Smooth muscle cell (in vitro differentiated cells): ENCODE results near the gene BTBD16. TPM values are rescaled to one million over a fixed set of nuclear protein-coding genes. Genes with fewer than 3 reads are reported as not detected.
A peak's percentile ranks its signal among the peaks of the same experiment; 100 is the strongest.

Experiments
- DNase-seq: peaks from one replicate; lab custom pipeline; 2025; ENCODE audit not compliant: unreplicated experiment; lab: John Stamatoyannopoulos, UW
- H2AFZ ChIP-seq: fragments of 200-600 bp; sonication (generic); 2 replicates; pipeline ENCODE4 v1.6.0; 2016; ENCODE audit warnings: antibody characterized with exemption, low read depth, mild to moderate bottlenecking
- H3F3A ChIP-seq: fragments of 200-600 bp; sonication (generic); 2 replicates; pipeline ENCODE4 v1.6.0; 2017; ENCODE audit warnings: antibody characterized with exemption, low read depth
- H3K27ac ChIP-seq: fragments of 200-600 bp; sonication (generic); 2 replicates; pipeline ENCODE4 v1.5.1; 2016; ENCODE audit warnings: low read depth, mild to moderate bottlenecking
- H3K27me3 ChIP-seq: fragments of 200-600 bp; sonication (generic); 2 replicates; pipeline ENCODE4 v1.6.1; 2016; ENCODE audit warnings: low read depth, mild to moderate bottlenecking
- H3K36me3 ChIP-seq: fragments of 200-600 bp; sonication (generic); 2 replicates; pipeline ENCODE4 v1.5.1; 2016; ENCODE audit warnings: low read depth
- H3K4me1 ChIP-seq: fragments of 200-600 bp; sonication (generic); 2 replicates; pipeline ENCODE4 v1.5.1; 2016; ENCODE audit warnings: low read depth
- H3K4me2 ChIP-seq: fragments of 200-600 bp; sonication (generic); 2 replicates; pipeline ENCODE4 v1.6.0; 2016; ENCODE audit warnings: mild to moderate bottlenecking
- H3K4me3 ChIP-seq: fragments of 200-600 bp; sonication (generic); 2 replicates; pipeline ENCODE4 v1.5.1; 2016; ENCODE audit warnings: mild to moderate bottlenecking
- H3K79me2 ChIP-seq: fragments of 200-600 bp; sonication (generic); 2 replicates; pipeline ENCODE4 v1.6.0; 2016; ENCODE audit warnings: low read depth, mild to moderate bottlenecking
- H3K9ac ChIP-seq: fragments of 200-600 bp; sonication (generic); 2 replicates; pipeline ENCODE4 v1.6.0; 2016; ENCODE audit warnings: low read depth
- H3K9me3 ChIP-seq: fragments of 200-600 bp; sonication (generic); replicated peaks from 2 replicates; pipeline ENCODE4 v1.5.1; 2016; ENCODE audit warnings: low read depth
- H4K20me1 ChIP-seq: fragments of 200-600 bp; sonication (generic); 2 replicates; pipeline ENCODE4 v1.6.0; 2016; ENCODE audit warnings: low read depth
- WGBS: methylation state at CpG from one replicate; pipeline ENCODE4 v1.1.7; 2016; ENCODE audit warnings: low lambda C conversion rate; 5-methylcytosine and 5-hydroxymethylcytosine counted together
- polyA plus RNA-seq: library from polyadenylated mRNA; unstranded; fragments of >200 nt; fragmentation: Nextera tagmentation; extraction: Ambion mirVana; gene quantifications from 2 replicates; pipeline ENCODE4 v1.2.1, GENCODE V29; 2016
- total RNA-seq: library from RNA; depleted of rRNA; stranded (reverse); fragments of >200 nt; gene quantifications from 2 replicates; pipeline ENCODE4 v1.2.3, GENCODE V29; 2014
- TF ChIP-seq, protein P1 (sequence below): fragments of 200-600 bp; sonication (generic); IDR thresholded peaks from 2 replicates; pipeline ENCODE4 v1.5.1; 2017; ENCODE audit warnings: borderline replicate concordance, mild to moderate bottlenecking, antibody characterized with exemption; ENCODE audit not compliant: insufficient read depth, poor library complexity, severe bottlenecking

Gene BTBD16
- total and polyA plus RNA-seq, 2 experiments from 2014 or later, result not detected

DNA sequence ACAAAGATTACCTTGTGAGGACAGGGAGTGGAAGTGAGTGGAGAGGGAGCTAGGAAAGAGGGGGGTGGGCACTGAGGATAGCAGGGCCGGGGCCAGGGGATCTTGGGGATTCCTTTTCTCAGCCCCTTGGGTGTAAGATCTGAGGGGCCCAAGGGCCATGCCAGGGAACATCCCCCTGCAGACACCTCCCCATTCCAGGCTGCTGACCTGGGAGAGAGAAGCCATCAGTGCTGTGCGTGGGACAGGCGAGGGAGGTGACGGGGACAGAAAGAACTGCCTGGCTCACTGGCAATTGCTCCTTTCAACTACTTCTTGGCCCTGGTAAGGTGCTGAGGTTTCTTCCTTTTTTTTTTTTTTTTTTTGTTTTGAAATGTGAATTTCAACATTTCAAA, 12.0 kb upstream of the BTBD16 start:
- Histone ChIP-seq H4K20me1 (no peaks in the 10 kb centered on the region), H3K4me2 (no peak overlapping the region), H2AFZ (no peak overlapping the region), H3K4me1 (peaks cover under 1% of the 10 kb centered on the region), H3K79me2 (no peaks in the 10 kb centered on the region), H3F3A (peaks cover 3% of the 10 kb centered on the region), H3K36me3 (no peaks in the 10 kb centered on the region), H3K27ac (no peak overlapping the region), H3K4me3 (no peak overlapping the region), H3K9me3 (peaks cover 13% of the 10 kb centered on the region), H3K9ac (no peak overlapping the region), H3K27me3 (no peaks in the 10 kb centered on the region)
- no peak for DNase-seq
- TF ChIP-seq, protein P1, sequence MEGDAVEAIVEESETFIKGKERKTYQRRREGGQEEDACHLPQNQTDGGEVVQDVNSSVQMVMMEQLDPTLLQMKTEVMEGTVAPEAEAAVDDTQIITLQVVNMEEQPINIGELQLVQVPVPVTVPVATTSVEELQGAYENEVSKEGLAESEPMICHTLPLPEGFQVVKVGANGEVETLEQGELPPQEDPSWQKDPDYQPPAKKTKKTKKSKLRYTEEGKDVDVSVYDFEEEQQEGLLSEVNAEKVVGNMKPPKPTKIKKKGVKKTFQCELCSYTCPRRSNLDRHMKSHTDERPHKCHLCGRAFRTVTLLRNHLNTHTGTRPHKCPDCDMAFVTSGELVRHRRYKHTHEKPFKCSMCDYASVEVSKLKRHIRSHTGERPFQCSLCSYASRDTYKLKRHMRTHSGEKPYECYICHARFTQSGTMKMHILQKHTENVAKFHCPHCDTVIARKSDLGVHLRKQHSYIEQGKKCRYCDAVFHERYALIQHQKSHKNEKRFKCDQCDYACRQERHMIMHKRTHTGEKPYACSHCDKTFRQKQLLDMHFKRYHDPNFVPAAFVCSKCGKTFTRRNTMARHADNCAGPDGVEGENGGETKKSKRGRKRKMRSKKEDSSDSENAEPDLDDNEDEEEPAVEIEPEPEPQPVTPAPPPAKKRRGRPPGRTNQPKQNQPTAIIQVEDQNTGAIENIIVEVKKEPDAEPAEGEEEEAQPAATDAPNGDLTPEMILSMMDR, result no peak
- 84% methylated on average over 4 of the region's 4 CpGs for WGBS

DNA sequence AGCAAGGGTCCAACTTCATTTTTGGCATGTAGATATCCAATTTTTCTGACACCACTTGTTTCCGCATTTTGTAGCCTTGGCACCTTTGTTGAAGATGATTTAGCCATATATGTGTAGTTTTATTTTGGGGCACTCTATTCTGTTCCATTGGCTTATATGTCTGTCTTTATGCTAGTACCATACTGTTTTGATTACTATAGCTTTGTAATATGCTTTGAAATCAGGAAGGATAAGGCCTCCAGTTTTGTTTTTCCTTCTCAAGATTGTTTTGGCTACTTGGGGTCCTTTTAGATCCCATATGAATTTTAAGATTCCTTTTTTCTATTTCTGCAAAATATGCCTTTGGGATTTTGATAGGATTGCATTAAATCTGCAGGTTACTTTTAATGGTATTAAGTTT, 9.5 kb upstream of the BTBD16 start:
- no peak overlapping the region for H2AFZ ChIP-seq
- H3K9ac ChIP-seq, result no peak overlapping the region
- H3F3A ChIP-seq, result peaks cover 3% of the 10 kb centered on the region
- TF ChIP-seq, protein P1, result no peak
- H3K4me1 ChIP-seq, result peaks cover 2% of the 10 kb centered on the region
- peaks cover 13% of the 10 kb centered on the region for H3K9me3 ChIP-seq
- no peaks in the 10 kb centered on the region for H3K27me3 ChIP-seq
- no peaks in the 10 kb centered on the region for H3K79me2 ChIP-seq
- no peaks in the 10 kb centered on the region for H4K20me1 ChIP-seq
- no peak for DNase-seq
- H3K4me3 ChIP-seq, result no peak overlapping the region
- WGBS, result 93% methylated on average over 1 of the region's 1 CpG
- no peak overlapping the region for H3K4me2 ChIP-seq
- H3K27ac ChIP-seq, result no peak overlapping the region
- H3K36me3 ChIP-seq, result no peaks in the 10 kb centered on the region

GRCh38 chr10:122263971-122264370, 7.1 kb upstream of the BTBD16 start:
- peaks cover 13% of the 10 kb centered on the region for H3K9me3 ChIP-seq
- no peak overlapping the region for H2AFZ ChIP-seq
- H3K27me3 ChIP-seq, result no peaks in the 10 kb centered on the region
- no peaks in the 10 kb centered on the region for H3K79me2 ChIP-seq
- no peaks in the 10 kb centered on the region for H4K20me1 ChIP-seq
- peaks cover 3% of the 10 kb centered on the region for H3F3A ChIP-seq
- H3K4me1 ChIP-seq, result peaks cover 2% of the 10 kb centered on the region
- DNase-seq, result no peak
- peak overlapping the region; percentile 73 for H3K4me2 ChIP-seq
- no peaks in the 10 kb centered on the region for H3K36me3 ChIP-seq
- TF ChIP-seq, protein P1, result no peak
- no peak overlapping the region for H3K9ac ChIP-seq
- 65% methylated on average over 1 of the region's 1 CpG for WGBS
- H3K4me3 ChIP-seq, result no peak overlapping the region
- no peak overlapping the region for H3K27ac ChIP-seq

- H3K4me2 ChIP-seq, result peak overlapping the region; percentile 73
These were observed 6.7 kb upstream of the BTBD16 start for GRCh38 chr10:122264436-122264835.

More at GRCh38 chr10:122264436-122264835, 6.7 kb upstream of the BTBD16 start:
- H3K27me3 ChIP-seq, result no peaks in the 10 kb centered on the region
- no peak overlapping the region for H3K27ac ChIP-seq
- TF ChIP-seq, protein P1, result no peak
- no peaks in the 10 kb centered on the region for H3K36me3 ChIP-seq
- H3K9ac ChIP-seq, result no peak overlapping the region
- H4K20me1 ChIP-seq, result no peaks in the 10 kb centered on the region
- DNase-seq, result no peak
- no peak overlapping the region for H3K4me3 ChIP-seq
- peaks cover 2% of the 10 kb centered on the region for H3K4me1 ChIP-seq
- H2AFZ ChIP-seq, result no peak overlapping the region
- WGBS, result 95% methylated on average over 1 of the region's 1 CpG
- no peaks in the 10 kb centered on the region for H3K79me2 ChIP-seq
- peaks cover 3% of the 10 kb centered on the region for H3F3A ChIP-seq
- peaks cover 13% of the 10 kb centered on the region for H3K9me3 ChIP-seq
